ENCODE measurements around the gene LBHD2.

The LBHD2 gene

DNA sequence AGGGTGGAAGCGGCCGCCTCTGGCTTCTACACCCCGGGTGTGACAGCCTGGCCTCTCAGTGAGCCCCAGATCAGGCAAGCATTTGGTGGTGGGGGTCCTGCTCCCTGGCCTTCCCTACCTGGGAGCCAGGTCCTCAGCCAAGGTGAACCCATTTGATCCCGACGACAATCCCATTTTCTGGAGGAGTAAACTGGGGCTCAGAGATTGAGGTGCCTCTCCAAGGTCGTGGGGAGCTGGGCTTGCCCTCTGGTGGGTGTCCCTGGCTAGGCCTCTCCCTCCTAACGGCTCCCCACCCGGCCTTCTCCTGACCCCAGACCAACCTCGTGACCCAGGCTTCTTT lies 7.8 kb downstream of the LBHD2 start:
- no peak for DNase-seq

DNA sequence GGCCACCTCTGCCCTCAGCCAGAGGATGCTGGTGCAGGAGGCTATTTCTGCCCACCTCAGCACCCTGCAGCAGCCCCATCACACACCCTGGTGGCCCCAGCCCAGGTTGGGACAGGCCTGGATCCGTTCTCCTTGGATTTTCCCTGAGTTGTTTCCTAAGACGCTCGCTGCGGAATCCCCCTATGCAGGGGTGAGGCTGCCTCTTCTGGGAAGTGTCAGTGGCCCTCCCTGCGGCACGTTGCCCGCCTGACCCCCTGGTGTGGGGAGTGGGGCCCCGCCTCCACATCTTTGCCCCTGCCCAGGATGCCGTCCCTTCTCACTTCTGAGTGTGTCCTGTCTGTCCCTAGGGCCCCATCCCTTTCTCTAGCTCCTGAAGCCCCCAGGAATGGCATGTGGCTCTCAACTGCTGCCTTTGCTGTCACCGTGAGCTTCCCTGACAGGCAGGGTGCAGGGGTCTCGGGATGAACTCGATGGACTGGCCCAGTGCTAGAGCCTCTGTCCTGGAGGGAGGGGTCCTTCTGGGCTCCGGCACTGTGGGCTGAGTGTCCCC lies 9.9 kb downstream of the LBHD2 start:
- no peak for DNase-seq

DNA sequence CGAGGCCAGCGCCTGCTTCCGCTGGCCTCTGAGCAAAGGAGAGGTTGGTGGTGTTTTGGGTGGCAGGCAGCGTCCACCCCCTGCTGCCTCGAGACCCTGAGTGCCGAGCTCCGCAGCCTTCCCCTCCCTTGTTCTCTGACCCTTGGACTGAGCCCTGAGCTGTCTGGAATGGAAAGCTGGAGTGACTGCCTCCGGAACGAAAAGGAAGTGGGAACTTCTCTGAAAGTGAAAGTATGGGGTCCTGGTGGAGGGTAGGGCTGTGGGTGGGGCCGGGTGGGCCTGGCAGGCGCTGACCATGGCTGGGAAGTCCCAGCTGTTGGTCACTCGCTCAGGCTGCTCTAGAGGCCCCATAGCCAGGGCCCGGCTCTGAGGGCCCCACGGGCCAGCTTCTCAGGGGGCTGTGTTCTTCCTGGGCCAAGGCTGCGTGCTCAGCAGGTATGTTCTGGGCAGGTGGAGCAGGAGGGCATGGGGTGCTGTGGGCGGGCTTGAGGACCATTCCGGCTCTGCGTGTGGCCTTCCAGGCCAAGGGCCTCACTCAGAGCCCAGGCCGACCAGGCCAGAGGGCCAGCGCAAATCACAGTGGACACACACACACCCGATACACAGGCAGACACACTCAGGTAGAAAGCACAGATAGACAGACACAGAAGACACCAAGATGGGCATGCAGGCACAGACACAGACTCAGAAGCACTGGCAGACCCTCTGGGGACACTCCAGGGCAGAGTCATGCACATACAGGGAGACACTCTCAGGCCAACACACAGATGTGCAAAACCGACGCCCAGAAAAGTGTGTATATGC lies 10.6 kb downstream of the LBHD2 start, which contains the start of gene EXOC3L4:
Gene EXOC3L4 (plus strand): TSS at position 320 of the 804 bp plus-strand sequence. CDS start 5,495 bp downstream, outside the sequence.
- DNase-seq = no peak

DNA sequence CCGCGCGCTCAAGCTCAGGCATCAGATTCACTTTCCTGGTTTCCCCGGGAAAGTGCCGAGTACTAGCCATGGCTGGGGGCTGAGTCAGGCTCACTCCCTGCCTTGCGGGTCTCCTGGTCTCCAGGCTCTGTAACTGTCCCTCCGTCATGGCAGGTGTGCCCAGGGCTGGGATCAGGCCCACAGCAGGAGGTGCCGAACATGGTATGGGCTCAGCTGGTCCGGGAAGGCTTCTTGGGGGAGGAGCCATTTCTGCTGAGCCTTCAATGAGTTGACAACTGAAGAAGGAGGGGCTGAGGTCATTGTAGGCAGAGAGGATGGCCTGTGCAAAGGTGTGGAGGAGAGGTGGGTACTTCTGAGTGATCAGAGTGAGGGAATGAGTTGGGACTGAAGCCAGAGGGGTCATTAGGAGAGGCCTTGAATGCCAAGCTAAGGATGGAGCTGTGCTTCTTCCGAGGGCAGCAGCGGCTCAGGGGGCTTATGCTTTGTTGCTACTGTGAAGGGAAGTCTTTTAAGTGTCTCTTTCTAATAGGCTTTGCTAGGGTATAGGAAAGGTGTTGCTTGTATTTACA lies 11.3 kb downstream of the LBHD2 start:
- DNase-seq = no peak

DNA sequence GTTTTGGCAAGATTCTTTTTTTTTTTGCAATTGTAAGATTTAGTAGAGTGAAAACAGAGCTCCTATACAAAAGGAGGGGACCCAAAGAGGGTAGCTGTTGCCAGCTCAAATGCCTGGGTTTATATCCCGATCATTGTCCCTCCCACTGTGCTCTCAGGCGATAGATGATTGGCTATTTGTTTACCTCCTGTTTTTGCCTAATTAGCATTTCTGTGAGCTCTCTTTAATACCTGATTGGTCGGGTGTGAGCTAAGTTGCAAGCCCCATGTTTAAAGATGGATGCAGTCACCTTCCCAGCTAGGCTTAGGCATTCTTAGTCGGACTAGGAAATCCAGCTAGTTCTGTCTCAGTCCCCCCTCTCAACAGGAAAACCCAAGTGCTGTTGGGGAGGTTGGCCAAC lies 12.4 kb downstream of the LBHD2 start:
- no peak for DNase-seq

DNA sequence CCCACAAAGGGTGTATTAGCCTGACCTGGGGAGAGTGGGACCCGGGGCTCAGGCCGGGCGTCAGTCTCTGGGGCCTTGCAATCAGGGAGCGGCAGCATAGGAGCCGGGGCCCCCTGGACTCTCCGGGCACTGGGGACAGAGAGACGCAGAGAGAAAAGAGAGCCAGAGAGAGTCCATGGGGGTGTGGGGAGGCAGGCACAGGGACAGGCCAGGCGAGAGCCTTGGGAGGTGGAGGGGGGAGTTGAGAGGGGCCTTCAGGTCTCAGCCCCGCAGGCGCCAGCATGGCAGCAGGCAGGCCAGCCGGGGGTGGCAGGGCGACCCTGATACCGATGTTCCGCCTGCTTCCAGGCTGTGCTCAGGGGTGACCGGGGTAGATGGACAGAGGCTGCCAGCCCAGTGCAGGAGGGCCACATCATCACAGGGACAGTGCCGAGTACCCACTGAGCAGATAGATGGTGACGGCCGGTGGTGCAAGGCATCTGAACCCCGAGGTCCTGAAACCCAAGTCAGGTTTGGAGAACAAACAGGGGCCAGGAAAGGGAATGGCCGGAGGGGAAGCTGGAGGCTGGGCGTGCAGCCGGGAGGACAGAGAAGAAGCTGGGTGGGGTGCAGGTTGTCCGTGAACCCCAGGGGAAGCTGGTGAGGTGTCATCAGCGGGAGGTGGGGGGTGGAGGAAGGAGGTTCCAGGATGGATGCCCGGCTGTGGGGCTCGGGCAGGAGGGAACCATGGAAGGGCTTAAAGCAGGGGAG lies 13.4 kb downstream of the LBHD2 start:
- no peak for DNase-seq

DNA sequence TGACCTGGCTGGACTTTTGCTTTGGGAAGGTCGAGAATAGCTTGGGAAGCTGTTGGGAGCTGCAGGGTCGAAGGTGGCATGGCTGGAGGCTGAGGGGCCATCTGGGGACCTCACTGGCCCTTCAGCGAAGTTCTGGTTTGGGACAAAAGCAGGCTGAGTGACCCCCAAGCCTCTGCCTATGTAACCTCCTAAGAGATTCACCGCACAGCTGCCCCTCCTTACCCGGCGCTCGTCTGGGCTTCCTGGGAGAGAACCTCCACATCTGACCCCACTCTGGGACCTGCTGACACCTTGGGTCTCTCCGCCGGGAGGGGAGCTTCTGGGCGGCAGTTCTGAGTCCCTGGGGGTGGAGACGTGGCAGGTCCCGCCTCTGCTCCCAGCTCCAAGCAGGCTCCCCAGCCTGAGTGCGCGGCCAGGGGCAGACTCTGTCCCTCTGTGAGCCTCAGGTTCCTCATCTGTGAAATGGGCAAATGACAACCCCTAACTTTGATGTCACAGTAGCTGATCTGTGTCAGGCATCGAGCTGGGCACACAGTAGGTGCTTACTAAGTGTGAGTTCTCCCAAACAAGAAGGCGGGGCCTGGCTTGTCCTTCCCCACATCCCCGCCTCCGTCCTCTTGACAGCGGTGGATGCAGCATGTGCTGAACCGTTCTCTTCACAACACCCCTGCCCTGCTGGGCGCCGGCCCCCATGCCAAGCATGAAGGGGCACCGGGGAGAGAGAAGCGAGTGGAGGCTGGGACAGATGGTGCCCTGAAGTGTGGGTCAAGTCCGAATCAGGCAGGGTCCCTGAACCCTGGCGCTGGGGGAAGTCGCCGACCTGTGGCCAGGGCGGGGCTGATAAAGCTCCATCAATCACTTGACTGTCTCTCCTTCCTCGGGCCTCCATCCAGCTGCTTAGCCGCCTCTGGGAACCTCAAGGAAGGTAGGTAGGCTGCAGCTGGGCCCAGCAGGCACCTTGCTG lies 14.3 kb downstream of the LBHD2 start:
- no peak for DNase-seq

DNA sequence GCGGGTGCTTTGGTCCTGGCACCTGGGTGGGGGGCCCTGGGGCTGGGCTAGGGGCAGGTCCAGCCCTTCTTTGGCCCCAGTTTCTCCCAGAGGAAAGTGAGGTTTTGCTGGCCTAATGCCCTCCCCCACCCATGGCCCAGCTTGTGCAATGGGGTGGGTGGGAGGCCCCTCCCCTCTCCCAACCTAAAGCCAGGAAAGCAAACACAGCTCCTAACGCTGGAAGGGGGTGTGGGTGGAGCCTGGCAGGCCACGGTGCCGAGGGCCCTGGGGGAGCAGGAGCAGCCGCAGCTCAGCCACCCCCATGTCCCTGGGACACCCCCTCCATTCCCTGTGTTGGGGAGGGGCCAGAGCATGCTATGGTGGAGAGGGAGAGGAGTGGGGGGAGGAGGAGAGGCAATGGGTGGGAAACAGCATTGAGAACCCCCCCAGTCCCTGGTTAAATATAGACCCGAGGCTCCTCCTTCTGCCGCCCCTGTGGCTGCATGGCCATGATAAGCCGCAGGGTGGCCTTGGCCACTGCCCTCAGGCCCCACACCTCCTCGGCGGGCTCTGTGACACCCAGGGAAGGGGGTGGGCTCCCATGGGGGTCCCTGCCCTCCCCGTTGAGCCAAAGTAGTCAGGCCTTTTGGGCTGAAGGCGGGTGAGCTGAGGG lies 15.2 kb downstream of the LBHD2 start:
- no peak for DNase-seq

DNA sequence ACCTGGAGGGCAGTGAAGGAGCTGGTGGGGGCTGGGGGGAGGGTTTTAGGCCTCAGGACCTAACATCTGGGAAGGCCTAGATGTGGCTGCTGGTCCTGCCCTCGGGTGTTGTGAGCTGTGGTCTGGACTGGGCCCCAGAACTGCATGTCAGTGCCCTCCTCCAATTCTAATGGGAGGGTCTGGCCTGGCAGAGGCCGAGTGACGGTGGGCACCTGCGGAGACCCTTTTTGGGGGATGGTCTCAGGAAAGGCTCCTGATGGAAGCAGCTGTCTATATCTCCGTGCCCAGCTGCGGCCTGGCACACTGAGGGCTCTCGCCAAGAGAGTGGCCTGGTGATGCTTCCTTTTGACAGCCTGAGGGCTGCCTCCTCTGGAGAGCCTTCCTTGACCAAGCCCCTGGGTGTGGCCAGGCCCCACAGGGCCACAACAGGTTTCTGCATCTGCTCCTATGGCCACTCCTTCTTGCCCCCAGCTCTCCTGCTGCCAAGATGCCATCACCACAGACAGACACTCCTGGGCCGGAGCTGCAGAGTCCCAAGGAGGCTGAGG lies 15.8 kb downstream of the LBHD2 start:
- DNase-seq = no peak

DNA sequence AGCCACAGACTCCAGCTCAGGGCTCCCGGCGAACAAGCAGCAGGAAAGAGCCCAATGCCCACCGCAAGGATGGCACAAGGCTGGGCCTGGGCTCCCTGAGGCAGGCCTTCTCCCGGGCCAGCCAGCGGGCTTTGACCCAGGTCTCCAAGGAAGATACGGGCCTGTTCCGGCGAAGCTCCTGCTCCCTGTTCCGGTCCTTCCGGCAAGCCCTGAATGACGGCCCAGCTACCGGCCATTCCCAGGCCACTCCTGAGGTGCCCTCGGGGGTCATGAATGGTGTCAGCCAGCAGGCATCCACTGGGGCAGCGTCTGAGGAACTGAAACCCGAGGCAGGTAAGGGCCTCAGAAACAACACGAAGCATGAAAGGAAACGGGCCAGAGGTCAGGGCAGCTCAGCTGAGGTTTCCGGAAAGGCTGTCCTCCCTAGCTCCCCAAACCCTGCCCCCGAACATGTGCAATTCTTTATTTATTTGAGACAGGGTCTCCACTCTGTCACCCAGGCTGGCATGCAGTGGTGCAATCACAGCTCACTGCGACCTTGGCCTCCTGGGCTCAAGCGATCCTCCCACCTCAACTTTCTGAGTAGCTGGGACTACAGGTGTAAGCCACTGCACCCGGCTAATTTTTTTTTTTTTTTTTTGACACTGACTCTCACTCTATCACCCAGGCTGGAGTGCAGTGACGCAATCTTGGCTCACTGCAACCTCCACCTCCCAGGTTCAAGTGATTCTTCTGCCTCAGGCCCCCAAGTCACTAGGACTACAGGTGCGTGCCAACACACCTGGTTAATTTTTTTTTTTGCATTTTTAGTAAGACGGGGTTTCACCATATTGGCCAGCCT lies 16.5 kb downstream of the LBHD2 start:
- no peak for DNase-seq

DNA sequence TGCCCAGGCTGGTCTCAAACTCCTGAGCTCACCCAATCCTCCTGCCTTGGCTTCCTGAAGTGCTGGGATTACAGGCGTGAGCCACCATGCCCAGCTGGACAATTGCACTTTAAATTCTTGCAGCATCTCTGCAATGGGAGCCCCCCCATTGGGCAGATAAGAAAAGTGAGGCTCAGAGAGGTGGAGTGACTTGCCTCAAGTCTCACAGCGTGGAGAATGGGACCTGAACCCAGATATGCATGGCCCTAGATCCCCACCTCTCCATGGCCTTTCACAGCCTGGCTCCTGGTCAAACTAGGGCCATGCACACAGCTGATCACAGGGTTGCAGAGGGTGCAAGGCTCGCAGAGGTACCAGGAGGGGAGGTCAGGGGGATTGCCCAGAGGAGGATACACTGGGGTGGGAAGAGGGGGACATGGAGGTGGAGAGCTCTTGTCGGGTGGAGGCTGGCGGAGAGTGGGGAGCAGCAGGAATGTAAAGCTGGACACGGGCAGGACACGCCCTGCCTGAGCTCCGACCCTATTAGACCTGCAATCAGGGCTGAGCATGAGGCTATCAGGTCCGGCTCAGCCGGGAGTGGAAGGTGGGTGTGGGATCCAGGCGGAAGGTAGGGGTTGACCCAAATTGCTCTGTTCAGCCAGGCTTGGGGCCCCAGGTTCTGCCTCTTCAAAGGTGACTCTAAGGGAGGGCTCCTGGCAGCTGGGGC lies 17.4 kb downstream of the LBHD2 start:
- DNase-seq = no peak

DNA sequence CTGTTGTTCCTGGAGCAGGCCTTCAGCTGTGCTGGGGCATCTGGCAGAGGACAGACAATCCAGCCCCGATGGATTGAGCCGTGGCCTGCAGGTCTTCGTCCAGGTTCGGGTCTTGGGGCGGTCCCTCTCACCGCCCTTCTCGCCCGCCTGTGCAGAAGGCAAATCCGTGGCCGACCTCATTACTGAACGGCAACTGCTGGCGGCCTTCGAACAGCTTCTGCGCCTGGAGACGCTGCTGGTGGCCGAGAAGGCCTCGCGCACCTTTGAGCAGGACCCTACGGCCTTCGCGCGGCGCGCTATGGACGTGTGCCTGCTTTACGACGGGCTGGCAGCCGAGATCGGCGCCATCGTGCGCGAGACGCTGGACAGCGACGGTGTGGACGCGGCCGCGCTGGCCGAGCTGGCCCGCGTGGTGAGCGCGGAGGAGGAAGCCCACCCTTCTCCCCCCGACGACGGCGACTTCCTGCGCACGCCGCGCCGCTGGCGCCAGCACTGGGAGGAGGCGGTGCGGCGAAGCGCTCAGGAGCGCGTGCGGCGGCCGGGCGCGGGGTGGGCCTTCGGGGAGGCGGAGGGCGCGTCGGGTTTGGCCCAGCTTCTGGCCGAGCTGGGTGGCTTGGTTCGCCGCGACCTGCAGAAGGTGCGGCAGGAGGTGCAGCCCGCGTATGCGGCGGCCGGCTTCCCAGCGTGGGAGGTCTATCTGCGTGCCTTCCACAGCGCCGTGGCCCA lies 18.1 kb downstream of the LBHD2 start:
- DNase-seq = no peak

DNA sequence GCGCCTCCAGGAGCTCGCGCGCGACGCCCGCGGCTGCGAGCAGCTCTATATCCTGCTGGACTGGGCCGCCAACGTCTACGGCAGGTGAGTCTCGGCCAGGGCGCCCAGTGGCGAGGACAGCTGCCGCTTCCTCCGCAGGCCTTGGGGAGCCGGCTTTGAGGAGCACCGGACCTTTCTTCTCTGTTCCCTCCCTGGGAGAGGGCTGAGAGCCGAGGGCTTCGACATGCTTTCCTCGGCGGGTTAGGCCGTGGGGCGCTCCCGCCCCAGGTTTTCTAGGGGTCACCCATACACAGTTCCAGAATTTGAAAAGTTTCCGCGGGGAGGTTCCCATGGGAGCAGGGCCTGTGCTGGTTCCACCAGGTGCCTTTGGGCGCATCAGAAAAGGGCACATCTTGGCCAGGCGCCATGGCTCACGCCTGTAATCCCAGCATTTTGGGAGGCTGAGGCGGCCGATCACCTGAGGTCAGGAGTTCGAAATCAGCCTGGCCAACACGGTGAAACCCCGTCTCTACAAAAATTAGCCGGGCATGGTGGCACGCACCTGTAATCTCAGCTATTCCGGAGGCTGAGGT lies 18.8 kb downstream of the LBHD2 start:
- DNase-seq = no peak

DNA sequence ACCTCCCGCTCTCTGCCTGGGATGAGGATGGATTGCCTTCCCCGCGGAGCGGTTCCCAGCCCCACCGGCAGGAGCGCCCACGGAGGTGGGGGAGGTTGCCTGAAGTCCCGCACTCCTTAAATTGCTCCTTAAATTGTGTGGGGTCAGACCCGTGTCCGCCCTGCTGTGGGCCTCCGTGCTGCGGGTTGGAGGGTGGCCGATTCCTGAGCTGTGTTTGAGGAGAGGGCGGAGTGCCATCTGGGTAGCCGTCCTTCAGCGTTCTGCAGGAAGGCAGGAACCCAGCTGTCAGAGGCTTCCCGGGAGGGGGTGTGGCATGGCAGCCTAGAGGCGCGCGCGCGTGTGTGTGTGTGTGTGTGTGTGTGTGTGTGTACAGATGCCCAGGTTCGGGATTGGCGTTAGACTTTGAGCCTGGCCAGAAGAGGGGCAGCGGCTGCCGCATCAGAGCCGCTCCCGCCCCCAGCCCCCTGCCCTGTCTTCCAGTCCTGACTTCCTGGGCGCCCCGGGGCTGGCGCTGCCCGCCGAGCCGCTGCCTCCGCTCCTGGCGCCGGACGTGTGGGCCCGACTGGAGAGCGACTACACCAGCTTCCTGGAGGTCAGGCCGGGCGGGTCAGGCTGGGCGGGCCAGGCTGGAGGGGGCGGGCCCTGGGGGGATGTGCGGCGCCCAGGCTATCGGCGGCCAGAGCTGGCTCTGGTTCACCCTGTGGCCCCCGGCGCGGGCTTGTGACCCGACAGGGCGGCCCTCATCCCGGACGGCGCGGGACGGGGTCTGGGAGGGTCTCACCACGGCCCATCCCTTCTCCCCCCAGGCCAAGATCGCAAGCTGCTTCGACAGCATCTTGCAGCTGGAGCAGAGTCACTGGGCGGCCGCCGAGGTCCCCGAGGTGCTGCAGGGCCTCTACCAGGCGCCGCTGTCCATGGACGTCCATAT lies 19.7 kb downstream of the LBHD2 start:
- DNase-seq = peak; percentile 83

DNA sequence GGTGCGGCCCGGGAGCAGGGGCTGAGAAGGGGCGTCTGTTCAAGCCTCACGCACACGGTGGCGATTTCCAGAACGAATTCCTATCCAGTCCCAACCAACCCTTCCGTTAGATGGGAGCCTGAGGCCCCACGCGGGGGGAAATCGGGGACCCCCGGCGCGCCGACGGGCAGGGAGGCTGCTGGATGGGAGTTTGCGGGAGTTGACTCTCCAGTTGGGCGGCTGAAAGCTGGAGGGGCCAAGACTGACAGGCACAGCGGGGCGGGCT lies 20.3 kb downstream of the LBHD2 start:
- no peak for DNase-seq

DNA sequence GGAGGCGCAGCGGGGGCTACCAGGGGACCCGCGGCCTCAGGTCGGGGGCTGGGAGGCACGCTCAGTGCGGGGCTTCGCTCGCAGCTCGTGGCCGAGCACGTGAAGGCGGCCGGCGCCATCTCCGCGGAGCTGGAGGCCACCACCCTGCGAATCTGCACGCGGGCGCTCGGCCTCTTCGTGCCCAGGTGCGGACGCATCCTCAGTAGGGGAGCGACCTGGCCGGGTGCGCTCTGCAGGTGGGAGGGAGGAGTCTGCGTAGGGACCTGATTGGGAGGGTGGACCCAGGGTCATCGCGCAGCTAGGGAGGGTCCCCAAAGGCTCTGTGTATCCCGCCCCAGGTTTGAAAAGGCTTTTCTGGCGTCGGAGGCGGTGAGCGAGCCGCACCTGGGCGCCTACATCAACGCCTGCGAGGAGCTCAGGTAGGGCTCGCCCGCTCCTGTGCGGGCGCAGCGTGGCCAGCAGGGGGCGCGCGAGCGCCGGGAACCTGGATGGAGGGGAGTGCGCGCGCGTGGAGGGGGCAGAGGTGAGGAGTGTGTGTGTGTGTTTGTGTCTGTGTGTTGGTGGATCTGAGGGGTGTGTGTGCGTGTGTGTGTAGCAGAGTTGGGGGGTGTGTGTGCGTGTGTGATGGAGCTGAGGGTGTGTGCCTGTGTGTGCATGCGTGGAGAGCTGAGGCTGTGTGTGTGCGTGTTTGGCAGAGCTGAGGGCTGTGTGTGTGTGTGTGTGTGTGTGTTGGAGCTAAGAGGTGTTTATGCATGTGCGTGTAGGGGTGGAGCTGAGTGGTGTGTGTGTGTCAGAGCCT lies 20.8 kb downstream of the LBHD2 start:
- DNase-seq = peak; percentile 69

DNA sequence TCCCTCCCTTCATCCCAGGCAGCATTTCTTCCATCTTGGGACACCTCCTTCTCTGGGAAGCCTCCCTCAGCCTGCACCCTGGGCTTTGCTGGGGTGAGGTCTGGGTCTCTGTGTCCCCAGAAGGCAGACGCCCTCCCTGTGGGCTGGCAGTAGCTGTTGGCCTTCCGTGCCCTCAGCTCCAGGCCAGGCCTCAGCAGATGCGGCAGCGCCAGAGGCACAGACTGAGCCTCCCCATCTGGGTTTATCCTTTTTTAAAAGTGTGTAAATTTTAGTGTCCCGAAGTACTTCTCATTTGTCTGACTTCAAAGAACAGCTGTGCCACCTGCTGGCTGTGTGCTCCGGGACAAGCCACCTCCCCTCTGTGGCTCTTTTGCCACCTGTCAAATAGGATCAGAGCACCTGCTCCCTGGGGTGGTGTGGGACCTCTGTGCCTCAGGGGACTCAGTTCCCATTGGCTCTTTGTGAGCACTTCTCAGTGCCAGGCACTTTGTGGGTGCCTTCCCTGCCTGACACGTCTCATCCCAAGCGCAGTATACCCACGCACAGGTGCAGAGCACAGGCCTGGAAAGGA lies 21.7 kb downstream of the LBHD2 start:
- DNase-seq = no peak

All from femur (tissue), 1 donor.